HG03558 (cell line): ENCODE results near the gene TAS1R2.
"Not testable (repeated sequence)": the region's sequence is repeated elsewhere in the genome, so short reads cannot be mapped to it uniquely, and the experiment has no call there.

Experiments used
- ATAC-seq: cut with Tn5 transposase; IDR thresholded peaks from one replicate; pipeline ENCODE4 v1.9.1; 2021; ENCODE audit warnings: moderate number of reproducible peaks; ENCODE audit not compliant: unreplicated experiment; ENCODE audit errors: extremely low read depth

Gene TAS1R2

DNA sequence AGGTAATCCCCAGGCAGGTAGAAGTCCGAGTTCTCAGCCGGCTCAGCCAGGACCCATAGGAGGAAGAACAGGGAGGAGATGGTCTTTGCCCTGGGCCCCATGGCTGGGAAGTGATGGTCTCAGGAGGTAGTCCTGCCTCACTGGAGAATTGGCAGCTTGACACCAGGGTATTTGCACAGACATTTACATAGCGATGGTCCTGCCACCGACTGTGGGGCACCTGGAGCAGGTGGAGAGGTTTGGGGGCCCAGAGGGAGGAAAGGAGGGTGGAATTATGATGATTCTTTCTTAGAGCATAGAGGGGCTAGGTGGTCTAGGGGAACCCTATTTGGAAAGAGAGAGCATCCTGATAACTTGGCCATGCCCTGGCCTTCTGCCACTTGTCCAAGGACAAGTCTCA, at the start of gene TAS1R2:
TAS1R2 (minus strand) TSS at position 101 of the 400 bp plus-strand sequence; CDS start at position 101, 0 bp downstream.
- ATAC-seq: no peak

DNA sequence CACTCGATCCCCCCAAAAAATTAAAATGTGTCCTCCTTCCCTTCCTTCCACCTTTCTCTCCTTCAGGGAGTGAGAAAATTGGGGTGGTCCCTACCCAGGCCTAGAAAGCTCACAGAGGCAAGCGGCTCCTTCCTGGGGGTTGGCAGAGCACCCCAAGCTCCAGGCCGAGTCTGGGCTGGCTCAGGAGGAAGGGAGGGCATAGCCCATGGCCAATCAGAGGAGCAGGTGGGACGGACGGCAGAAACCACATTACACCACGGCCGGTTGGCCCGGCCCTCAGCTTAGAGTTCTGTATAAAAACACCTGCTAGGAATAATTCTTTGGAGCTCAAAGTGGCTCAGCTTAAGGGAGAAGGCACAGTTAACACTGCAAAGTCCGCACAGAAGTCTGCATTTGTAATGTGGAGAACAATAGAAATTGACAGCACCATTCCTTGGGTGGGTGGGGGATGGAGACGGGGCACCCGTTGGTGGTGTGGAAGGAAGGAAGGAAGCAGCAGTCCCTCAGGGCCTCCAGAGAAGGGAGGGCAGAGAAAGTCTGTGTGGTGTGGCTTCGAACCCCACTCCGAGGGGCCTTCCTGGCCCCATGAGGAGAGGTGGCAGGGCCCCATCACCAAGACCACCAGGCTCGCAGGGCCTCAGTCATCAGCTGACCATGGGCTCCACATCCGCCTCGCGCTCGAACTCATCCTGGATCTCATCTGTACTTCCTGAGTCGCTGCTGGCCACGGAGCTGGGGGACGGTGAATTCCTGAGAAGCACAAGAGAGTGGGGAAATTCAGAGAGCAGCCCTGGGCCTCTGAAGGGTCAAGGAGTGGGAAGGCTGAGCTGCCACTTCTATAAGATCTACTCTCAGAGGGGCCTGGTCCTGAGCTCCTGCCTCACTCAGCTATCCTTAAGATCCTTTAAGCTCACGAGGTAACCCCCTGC, 48.7 kb upstream of the TAS1R2 start:
- no peak for ATAC-seq

DNA sequence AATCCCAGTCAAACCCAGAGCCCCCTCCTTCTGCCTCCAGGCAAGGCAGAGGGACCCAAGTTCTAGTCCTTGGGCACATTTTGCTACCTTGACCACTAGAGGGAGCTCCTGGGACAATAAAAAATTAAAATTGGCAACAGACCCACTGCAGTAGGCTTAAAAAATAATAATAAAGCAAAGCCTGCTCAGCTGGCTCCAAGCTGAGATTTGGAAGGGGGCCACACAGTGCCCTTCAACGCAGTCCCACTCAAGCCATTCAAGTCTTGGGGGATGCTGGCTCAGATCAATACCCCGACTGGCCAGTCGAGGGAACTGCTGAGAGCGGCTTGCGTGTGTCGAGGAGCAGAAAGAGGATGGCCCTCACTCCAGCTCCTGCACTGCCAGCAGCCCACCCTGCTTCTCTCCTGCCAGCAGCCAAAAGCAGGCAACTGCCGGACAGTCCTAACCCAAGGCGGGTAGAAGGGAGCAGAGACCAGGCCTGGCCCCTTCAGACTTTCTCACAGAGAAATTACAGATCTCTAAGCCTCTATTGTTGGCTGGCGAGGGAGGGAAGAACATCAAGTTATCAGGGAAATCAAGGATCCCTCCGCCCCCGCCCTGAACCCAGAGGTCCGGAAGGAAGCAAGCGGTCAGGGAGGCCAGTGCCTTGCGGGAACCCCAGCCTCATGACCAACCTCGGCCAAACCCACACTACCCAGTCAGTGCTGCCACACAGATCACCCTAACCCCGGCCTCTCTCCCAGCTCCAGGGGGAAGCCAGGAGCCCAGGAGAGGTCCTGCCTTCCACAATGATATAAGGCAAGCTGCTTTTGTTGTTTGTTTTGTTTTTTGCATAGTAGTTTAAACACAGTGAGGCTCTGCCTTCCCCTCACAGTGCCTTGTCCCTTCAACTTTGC, 47.8 kb upstream of the TAS1R2 start:
- ATAC-seq: no peak

DNA sequence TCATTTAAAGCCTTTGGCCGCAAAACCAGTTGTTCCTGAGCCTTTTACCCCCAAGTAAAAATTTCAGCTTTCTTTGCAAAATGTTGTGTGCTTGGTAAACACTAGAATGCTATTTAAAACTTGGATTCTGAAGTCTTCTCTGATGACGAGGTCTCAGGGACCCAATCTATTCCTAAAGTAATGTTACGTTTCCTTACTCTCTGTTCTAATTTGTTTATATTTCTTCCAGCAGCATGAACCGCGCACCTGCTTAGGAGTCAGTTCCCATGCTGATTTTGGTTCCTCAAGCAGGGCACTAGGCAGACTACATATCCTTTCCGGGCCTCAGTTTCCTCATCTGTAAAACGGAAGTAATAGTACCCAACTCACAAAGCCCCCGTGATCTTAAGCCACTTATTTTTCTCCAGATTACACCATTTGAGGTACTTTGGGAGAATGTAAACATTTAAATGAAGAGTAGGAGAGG, 43.9 kb upstream of the TAS1R2 start:
- no peak for ATAC-seq

DNA sequence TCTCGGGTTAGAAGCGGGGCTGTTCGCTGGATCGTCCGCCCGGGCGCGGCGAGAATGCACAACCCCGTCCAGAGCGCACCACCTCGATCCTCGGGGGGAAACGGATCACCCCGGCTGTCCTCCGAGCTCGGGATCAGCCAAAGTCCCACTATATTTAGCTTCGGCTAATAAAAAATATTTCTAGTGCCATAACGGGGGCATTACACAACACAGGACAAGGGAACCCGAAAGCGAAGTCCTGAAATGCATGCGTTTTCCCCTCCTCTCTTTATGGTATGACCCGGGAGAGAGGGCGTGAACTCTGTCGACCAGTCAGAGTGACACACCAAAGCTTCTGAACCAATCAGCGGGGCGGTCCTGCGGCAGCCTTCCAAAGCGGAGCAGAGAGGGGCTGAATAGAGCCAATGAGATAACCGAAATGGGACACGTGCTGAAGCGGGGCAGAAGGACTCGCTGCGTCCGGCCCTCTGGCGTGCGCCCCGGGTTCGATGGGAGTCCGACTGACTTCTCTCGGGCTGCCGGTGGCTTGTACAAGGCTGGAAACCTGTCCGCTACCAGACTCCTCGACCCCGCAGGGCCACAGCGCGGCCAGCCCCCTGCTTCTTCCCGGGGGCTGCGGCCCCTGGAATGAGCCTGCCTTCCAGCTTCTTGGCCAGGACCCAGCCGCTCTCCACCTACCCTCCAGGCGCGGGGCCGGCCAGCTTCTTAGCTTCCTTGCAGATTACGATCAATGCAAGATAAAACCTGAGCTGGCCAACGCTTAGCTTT, 43.2 kb upstream of the TAS1R2 start, which contains the start of gene ALDH4A1:
ALDH4A1 (minus strand) TSS at position 33 of the 768 bp plus-strand sequence; CDS start at position 1, 32 bp downstream.
- peak; percentile 85 for ATAC-seq

DNA sequence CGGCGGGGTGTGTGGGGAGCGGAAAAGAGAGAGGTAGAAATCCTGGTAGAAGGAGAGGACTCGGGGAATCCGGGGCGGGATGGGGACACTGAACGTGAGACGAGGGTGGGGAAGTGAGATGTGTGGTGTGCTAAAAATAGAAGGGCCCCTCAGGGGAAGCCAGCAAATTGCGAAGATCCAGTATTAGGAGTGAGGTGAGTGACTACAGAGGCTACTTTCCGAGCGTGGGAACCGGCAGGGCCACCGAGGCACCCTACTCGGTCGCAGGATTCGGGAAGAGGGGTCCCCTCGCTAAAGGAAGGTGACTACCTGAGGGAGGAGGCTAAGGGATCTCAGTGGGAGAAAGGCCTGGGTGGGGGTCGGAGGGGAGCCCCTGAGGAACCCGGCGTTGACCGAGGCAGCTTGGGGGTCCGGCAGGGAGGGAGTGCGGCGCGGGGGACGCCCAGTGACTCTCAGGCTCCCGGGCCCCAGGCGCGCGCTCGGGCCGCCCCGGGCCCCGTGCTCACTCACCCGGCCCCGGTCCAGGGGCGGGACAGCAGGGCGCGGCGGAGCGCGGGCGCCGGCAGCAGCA, 42.6 kb upstream of the TAS1R2 start:
- no peak for ATAC-seq

DNA sequence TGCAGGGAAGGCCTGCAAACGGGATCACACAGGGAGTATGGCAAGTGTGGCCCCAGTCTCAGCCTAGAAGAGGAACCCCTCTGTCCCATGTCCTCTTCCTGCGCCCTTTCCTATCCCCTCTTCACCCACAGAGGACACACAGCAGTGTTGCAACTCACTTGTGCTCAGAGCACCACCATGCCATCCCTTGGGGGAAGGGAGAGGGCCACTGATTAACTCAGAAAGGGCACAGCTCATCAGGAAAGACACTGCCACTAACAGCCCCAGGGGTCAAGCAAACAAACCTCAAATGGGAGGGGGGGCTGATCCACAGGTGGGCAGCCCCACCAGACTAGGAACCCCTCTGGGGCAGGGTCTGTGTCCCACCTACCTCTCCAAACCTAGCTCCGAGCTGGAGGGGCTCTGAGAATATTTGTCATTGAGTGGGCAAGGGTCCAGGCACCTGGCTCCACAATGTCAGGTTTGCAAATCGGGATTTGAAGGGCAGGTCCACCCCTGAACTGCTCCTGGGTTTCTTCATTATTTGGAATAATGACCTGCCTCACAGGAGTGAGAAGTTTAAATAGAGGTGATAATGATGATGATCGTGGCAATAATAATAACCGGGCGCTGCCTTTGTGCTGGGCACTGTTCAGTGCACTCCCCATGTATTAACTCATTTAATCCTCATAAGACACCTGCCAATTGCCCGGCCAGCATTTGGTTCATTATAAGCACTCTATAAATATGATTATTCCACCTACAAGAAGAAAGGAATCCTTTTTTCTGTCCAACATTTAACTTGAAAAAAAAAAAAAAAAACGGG, 41.9 kb upstream of the TAS1R2 start:
- ATAC-seq: no peak

DNA sequence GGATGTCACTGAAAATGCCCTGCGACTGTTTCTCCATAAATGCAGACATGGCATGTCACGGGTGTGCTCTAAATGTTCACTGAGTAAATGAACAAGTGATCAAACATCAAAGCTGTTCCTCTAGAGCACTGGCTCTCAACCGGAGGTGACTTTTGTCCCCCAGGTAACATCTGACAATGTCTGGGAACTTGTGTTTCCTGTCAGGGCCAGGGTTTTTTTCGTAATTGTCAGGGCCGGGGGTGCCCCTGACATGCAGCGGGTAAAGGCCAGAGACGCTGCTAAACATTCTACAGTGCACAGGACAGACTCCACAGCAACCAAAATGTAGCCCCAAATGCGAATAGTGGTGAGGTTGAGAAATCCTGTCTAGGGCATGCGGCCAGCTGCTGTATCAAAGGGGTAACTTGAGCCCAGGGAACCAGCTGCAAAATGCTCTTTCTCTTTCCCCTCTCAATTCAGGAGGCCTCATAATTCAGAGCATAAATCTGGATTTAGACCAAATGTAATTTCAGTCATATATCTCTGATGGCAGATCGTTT, 40.9 kb upstream of the TAS1R2 start:
- ATAC-seq: no peak

DNA sequence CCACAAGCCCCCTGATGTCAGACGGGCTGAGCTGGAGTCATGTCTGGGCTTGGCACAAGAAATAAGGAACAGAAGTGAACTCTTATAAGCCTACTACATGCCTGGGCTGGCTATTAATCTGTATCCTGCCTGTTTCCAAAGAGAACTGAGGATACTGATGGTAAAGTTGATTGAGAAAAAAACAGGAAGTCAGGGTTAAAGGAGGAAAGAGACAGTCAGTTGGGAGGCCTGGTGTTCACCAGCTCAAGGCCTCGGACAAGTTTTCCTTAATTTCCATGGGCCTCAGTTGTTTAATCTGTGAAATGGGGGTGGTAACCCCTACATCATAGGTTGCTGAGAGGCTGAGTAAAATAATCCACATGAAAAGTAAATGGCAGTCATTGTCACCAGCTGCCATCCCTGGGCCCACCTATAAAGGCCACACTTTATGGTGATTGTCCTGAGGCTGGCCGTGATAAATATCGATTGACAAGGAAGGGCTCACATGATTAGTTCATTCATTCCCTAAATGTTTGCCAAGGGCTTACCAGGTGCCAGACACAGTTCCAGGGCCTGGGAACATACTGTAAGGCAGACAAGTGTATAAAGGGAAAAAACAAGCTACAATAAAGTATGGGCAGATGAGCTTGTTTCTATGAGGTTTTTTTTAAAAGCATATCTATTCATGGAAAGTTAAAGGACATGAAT, 40.0 kb upstream of the TAS1R2 start:
- ATAC-seq: no peak

DNA sequence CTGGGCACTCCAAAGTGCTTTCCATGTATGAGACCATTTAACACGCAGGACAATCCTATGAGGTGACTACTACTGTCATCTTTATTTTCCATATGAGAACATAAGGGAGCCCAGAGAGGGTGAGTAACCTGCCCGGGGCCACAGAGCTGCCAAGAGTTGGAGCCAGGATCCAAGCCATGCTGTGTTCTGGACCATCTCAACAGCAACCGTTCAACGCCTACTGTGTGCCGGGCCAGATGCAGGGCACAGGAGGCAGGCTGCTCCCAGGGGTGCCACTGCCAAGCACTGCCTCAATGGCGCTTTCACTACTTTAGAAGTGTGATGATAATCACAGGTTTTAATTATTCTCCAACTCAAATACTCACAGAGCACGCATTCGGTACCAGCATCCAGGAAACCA, 39.1 kb upstream of the TAS1R2 start:
- no peak for ATAC-seq

DNA sequence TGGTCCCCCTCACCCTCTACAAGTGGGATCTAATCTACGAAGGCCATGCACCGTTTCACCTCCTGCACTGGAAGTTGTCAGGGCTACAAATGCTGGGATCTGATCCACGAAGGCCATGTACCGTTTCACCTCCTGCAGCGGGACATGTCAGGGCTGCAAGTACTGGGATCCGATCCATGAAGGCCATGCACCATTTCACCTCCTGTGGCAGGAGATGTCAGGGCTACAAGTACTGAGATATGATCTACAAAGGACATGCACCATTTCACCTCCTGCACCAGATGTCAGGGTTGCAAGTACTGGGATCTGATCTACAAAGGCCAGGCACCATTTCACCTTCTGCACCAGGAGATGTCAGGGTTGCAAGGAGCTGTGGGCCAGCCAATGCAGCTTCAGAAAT, 35.9 kb upstream of the TAS1R2 start:
- ATAC-seq: no peak

DNA sequence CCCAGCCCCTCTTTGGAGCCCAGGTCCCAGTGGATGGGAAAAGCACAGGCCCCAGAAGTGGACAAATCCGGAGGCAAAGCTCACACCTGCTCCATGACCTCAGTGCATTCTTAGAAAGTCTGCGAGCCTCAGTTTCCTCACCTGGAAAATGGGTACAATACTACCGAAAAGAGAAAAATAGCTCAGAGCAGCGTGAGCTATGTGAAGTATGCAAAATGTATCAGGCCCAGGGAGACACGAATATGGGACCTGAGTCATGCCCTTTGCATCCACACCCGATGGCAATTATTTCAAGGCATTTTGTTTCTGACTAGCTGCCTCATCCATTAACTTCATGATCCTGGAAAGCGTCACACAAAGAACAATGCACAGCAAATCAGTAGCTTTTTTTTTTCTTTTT, 33.7 kb upstream of the TAS1R2 start:
- ATAC-seq: no peak

DNA sequence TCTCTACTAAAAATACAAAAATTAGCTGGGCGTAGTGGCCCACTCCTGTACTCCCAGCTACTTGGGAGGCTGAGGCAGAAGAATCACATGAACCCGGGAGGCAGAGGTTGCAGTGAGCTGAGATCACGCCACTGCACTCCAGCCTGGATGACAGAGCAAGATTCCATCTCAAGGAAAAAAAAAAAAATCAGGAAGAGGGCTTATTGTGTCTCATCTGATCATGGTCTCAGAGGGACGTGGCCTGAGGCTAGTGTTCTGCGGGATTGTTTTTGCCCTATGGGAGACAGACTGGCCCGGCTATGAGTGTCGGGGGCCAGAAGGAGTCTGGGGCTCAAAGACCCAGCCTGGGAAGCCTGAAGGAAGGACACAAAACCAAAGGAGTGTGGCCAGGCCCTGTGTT, 32.4 kb upstream of the TAS1R2 start:
- ATAC-seq: not testable (repeated sequence)

DNA sequence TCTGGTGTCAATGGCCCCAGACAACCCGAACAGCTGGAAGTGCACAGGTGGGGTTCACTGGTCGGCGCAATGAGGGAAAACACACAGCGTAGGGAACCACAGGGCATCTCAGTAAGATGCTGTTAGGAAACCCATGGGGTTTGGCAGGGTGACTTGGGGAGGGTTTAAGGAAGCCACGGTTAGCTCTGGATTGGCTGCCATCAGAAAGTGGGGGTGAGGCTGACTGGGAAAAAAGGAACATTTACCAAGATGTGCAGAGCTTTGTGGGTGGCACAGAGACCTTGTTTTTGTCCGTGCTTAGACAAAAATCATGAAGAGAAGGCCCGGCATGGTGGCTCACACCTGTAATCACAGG, 31.9 kb upstream of the TAS1R2 start:
- ATAC-seq: no peak

DNA sequence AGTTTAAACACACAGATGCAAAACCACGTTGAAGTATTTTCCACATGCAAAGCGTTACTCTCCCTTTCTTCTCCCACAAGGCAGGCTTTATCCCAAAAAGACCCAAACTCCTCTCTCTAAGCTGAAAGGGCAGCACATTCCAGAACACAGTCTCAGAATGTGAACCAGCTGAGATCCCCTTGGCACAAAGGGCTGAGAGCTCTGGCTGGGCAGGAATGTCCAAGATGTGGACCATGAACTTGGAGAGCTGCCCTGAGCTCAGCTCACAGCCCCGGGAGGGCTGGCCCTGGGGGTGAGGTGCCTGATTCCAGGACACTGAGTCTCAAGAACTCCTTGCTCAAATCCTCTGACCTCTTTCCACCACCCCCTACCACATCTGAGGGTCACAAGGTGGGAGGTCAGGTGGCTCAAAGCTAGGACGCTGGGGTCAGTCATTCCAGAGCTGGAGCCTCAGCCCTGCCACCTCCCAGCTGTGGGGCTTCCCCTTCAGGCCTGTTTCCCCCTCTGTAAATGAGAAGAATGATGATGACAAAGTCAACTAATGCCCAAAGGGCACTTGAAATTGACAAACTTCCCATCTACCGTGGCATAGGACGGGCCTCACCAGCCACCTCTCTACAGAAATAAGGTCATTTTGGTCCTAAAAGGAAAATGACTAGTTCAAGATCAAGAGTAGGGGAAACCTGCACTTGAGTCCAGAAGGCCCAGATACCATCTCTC, 31.4 kb upstream of the TAS1R2 start:
- ATAC-seq: no peak

DNA sequence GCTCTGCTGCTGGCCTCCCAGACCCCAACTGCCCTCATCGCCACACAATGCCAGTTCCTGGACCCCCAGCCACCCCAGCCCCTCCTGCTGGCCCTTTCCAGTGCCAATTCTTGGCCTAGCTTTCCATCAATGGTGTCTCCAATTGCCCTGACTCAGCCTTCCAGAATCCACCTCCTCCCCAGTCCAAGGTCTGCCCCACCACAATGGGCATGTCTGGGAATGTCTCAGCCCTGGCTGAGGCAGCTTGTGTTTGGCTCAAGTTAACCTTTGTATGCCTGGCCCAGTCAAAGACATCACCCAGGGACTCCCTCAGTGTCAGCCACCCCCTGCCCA, 26.5 kb upstream of the TAS1R2 start:
- ATAC-seq: no peak

DNA sequence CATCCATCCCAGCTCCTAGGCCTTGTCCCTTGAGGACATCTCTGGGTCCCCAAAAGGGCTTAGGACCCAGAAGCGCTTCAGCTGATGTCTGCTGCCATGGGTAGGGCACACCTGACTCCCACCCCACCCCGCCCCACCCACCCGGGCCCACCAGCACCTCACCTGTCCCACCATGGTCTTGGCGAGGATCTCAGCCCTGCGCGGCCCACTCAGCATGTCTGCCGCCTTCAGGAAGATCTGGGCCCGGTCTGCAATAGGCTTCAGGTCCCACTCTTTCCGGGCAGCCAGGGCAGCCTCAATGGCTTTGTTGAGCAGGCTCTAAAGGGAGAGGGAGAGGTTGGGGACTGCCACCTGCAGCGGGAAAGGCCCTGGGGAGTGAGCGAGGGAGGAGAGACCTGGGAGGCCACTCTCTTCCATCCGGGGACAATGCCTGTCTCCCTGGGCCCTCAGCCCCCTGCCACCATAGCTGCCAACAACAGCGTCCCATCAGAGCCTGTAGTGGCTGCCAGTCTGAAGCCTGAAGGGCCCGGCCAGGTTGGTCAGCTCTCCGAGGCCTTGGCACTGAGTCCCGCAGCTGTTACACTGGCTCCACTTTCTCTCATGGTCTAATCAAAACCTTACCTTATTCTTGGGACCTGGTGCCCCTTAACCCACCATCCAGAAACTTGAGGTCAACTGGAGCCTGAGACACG, 26.0 kb upstream of the TAS1R2 start:
- ATAC-seq: no peak
